NCI-H748 (cell line): ENCODE measurements around the gene ERO1B.

ENCODE experiments used
- DNase-seq: peaks from one replicate; lab custom pipeline; 2025; ENCODE audit not compliant: unreplicated experiment; lab: John Stamatoyannopoulos, UW

Gene ERO1B

DNA sequence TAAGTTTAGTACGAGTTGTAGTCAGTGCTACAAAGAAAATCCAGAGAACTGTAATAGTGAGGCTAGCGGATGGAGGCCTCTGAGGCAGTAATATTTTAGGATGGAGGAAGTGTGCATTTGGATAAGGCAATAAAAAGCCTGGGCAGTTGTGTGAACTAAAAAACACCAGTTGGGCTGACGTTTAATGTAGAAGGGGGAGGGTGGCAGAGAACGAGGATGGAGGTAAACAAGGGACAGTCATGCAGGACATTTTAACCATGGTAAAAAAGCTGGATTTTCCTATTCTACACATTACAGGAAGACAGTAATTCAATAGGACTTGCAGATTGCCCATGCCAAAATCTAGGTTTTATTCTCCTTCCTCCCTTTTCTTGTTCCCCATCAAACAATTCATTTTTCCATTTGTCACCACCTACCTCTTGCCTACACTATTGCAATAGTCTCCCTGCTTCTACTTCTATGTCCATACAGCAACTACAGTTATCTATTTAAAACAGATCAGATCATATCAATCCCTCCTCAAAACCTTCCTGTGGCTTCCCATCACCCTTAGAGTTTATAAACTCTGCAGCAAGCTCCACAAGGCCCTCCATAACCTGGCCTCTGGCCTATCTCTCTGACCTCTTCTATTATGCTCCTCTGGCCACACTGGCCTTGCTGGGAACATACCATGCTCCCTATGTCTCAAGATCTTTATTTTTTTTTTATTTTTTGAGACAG is 27.7 kb downstream of the ERO1B start:
- DNase-seq = no peak

GRCh38 chr1:236253119-236253518 is 28.6 kb downstream of the ERO1B start:
- DNase-seq = no peak

DNA sequence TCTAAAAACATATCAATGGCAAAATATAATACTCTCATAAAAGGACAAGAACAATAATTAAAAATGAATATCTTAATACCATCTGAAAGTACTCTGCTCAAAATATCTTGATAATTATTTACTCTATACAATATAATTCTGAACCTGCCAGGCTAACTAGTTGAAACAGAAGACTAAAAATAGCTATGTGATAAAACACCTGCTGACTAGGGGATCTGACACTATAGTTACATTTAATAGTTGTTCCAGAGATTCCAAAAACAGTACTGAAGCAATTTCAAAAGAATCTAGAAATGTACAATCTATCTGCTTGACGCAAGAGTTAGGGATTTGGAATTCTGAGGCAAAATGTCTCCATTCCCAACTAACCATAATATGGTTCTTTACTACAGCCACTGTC is 30.2 kb downstream of the ERO1B start:
- no peak for DNase-seq

GRCh38 chr1:236247286-236247685 is 34.5 kb downstream of the ERO1B start:
- no peak for DNase-seq

- no peak for DNase-seq
Observed at GRCh38 chr1:236242568-236242967, 39.2 kb downstream of the ERO1B start.

- DNase-seq = no peak
Observed at GRCh38 chr1:236240675-236241074, 41.1 kb downstream of the ERO1B start.

DNA sequence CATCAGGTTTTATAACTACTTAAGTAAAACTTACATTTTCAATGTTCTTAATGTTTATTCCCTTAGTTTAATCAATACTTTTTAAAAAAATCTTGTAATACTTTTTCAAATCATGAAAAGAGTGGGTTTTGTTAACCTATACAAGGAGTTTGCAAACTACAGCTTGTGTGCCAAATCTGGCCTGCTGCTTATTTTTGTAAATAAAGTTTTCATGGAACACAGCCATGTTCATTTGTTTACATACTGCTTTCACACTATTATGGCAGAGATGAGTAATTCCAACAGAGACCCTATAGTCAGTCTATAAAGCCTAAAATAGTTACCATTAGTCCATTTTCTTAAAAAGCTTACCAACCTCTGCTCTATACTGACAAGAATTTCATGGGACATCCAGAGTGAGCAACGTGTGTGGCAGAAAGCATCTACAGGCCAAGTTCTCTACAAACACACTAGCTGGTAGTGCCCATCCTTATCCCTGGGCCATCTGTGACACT is 42.6 kb downstream of the ERO1B start:
- no peak for DNase-seq

DNA sequence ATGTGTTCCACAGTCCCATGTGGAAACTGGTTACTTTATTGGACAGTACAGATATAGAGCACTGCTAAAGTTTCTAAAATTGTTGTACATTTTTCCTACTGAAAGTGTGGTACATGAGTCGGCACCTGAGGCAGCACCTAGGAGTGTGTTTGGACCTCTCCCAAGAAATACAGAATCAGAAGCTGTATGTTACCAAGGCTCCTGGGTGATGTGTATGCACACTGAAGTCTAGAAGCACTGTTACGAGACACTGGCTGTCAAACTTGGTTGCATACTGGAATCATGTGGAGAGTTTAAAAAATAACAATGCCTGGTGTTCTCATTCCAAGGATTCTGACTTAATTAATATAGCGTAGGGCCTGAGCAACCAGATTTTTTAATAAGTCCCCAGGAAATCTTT is 46.6 kb downstream of the ERO1B start:
- DNase-seq = no peak

- no peak for DNase-seq
Observed at GRCh38 chr1:236228411-236228810, 53.3 kb downstream of the ERO1B start.

DNA sequence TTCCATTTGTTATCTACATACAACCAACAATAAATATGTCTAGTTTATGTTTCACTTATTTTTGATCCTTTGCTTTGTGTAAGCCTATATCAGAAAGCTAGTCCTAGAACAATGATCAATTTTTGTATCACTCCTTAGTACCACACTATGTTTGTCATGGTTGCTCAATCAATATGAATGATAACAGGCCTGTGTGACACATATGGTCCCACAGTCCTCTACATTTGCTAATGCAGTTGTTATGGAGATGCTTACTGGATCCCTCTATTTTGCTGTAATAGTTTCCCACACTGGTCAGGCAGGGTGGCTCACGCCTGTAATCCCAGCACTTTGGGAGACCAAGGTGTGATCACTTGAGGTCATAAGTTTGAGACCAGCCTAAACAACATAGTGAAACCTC is 59.1 kb downstream of the ERO1B start:
- DNase-seq = no peak

GRCh38 chr1:236220473-236220872 is 61.3 kb downstream of the ERO1B start:
- DNase-seq = no peak

DNA sequence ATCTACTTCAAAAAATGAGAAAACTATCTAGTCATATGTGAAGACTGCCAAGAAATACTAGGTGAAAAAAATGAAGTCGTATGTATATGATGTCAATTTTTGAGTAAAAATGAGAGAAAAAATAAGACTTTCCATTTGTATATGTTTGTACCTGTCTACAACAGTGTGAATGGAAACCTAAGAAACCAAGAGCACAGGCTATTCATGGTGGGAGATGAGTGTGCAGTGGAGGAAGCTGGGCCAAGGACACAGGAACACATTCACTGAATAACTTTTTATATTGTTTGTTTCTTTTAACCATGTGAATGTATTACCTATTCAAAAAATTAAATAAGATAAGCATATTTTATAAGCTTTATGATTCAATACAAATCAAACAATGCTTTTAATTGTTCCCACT is 67.0 kb downstream of the ERO1B start:
- no peak for DNase-seq

- DNase-seq = no peak
Observed at GRCh38 chr1:236213534-236213933, 68.2 kb downstream of the ERO1B start.

GRCh38 chr1:236211815-236212214 is 69.9 kb downstream of the ERO1B start:
- DNase-seq = no peak

DNA sequence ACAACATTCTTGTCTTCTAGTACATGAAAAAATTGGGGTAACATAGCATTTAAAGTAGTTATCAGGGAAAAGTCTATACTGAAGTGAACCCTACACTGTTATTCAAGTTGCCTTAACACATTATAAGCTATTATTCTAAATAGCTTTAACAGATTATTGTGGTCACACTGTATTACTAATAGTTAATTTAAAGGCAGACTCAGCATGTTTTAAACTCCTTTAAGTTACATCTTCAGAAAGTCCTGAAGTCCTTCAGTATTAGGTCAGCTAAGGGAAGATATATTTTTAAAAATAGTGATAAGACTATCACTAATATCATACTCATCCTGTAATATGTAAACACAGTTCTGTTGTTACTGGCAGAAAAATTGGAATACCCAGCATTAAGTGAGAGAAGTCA is 72.0 kb downstream of the ERO1B start:
- DNase-seq = no peak

- no peak for DNase-seq
Observed at GRCh38 chr1:236209185-236209584, 72.6 kb downstream of the ERO1B start.

- no peak for DNase-seq
Observed at GRCh38 chr1:236207569-236207968, 74.2 kb downstream of the ERO1B start.

GRCh38 chr1:236207121-236207520 is 74.6 kb downstream of the ERO1B start:
- no peak for DNase-seq

- no peak for DNase-seq
Observed at GRCh38 chr1:236206548-236206947, 75.2 kb downstream of the ERO1B start.

- no peak for DNase-seq
Observed at GRCh38 chr1:236204656-236205055, 77.1 kb downstream of the ERO1B start.

DNA sequence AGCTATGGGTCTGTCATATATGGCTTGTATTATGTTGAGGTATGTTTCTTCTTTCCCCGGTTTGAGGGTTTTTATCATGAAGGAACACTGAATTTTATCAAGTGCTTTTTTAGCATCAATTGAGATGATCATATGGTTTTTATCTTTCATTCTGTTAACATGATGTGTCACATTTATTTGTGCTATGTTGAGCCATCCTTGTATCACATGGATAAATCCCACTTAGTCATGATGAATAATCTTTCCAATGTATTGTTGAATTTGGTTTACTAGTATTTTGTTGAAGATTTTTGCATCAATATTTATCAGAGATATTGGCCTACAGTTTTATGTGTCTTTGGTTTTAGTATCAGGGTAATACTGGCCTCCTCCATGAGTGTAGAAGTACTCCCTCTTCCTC is 77.7 kb downstream of the ERO1B start:
- no peak for DNase-seq

DNA sequence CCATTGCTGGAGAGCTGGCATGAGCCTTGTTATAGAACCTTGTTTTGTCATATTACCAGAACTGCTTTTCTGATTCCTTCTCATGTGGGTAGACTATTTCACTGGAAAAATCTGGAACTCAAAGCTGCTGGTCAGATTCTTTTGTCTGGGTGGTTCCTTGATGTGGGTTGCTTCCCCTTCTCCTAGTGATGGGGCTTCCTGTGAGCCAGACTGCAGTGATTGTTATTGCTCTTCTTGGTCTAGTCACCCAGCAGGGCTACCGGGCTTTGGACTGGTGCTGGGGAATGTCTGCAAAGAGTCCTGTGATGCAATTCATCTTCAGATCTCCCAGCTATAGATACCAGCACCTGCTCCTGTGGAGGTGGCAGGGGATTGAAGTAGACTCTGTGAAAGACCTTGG is 80.0 kb downstream of the ERO1B start:
- no peak for DNase-seq

DNA sequence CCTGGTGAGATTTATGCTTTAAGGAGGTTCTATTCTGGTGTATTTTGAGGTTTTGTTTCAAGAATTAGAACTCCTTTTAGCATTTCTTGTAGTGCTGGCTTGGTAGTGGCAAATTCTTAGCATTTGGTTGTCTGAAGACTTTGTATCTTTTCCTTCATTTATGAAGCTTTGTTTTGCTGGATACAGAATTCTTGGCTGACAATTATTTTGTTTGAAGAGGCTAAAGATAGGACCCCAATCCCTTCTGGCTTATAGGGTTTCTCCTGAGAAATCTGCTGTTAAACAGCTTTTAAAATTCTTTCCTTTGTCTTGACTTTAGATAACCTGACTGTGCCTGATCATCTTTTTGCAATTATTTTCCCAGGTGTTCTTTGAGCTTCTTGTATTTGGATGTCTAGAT is 80.8 kb downstream of the ERO1B start:
- no peak for DNase-seq
